ENCODE results near the gene LDOC1.
"Not testable (repeated sequence)": the region's sequence is repeated elsewhere in the genome, so short reads cannot be mapped to it uniquely, and the experiment has no call there.

LDOC1 gene

DNA sequence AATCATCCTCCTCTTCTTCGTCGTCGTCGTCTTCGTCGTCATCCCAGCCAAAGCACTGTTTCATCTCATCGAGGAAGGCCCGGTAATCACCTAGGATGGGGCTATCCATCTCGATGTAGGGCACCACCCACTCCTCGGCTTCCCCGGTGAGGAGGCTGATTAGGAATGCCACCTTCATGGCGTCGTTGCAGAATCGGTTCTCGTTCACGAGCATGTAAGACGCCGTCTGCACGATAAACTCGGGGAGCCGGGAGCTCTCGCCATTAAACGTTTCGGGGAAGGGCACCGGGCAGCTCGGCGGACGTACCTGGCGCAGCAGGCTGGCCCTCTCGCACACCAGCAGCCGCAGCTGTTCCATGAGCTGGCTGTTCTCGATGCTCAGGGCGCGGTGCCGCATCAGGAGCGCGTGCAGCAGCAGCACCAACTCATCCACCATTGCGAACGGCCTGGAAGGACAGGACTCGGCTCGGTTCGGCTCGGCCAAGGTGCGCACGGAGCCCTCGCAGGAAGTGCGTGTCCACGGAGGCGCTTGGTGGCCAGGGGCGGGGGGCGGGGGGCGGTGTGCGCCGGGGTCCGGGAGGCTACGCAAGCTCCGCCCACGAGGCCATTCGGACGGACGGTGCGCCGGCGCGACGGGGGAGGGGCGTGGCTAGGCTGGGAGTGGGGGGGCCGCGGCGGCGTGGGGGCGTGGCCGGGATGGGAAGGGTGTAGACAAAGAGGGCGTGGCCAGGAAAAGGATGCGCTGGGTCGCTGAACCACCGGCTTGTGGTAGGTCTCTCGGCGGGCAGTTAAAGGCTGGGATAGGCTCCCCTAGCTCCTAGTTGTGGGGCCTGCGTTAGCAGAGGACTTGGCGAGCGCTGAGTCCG is at the start of gene LDOC1:
LDOC1 (minus strand) TSS at position 544 of the 866 bp plus-strand sequence; CDS start at position 436, 108 bp downstream.
- DNase-seq: peak; percentile 90

GRCh38 chrX:141221611-141222010 is 44.7 kb upstream of the LDOC1 start:
- no peak for DNase-seq

- no peak for DNase-seq
These were observed 43.5 kb upstream of the LDOC1 start for GRCh38 chrX:141220342-141221008.

DNA sequence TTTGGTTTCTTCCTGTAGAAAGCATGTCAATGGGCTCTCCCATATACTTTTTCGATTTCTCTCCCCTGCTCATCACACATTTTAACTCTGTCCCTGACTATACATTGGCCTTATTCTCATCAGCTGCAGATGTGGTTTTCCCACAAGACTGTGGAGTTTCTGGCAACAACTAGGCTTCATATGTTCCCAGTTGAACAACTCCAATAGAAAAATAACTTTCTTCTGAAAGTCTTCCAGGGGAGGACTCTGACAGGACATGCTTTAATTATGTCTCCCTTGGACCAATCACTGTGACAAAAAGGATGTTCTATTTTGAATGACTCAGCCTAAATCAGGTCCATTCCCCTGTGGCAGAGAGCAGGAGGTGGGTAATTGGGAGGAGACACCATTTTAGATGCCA is 37.3 kb upstream of the LDOC1 start:
- no peak for DNase-seq

DNA sequence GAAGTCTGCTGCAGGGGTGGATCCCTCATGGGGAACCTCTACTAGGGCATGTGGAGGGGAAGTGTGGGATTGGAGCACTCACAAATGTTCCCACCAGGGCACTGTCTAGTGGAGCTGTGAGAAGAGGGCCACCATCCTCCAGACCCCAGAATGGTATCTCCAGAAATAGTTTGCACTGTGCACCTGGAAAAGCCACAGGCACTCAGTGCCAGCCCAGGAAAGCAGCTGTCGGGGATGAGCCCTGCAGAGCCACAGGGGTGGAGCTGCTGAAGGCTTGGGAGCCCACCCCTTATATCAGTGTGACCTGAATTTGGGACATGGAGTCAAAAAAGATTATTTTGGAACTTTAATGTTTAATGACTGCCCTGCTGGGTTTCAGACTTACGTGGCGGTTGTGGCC is 25.0 kb upstream of the LDOC1 start:
- DNase-seq: no peak

- DNase-seq: not testable (repeated sequence)
These were observed 11.6 kb upstream of the LDOC1 start for GRCh38 chrX:141188573-141188972.

DNA sequence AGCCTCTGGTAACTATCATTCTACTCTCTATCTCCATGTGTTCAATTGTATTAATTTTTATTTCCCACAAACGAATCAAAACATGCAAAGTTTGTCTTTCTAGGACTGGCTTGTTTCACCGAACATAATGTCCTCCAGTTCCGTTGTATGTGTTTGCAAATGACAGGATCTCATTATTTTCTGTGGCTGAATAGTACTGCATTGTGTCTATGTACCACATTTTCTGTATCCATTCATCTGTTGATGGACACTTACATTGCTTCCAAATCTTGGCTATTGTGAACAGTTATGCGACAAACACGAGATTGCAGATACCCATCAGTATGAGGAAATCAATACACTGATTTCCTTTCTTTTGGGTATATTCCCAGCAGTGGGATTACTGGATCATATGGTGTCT is 8.4 kb upstream of the LDOC1 start:
- DNase-seq: no peak

DNA sequence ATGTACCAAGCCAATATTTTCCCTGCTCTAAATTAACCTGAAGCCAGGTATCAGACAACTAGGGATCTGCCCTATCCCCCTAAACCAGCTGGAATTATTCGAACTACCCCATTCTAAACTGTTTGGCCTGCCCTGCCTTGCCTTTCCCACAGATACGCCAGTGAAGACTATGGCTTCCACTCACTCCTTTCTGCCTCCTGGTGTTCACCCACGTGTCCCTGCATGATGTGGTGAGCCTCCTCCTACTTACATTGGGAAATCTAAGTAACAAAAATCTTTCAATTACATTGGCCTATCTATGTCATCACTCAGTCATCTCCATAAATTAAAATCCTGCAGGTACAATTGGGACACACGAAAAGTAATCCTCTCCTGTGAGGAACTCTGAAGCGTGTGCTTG is 6.1 kb upstream of the LDOC1 start:
- no peak for DNase-seq

DNA sequence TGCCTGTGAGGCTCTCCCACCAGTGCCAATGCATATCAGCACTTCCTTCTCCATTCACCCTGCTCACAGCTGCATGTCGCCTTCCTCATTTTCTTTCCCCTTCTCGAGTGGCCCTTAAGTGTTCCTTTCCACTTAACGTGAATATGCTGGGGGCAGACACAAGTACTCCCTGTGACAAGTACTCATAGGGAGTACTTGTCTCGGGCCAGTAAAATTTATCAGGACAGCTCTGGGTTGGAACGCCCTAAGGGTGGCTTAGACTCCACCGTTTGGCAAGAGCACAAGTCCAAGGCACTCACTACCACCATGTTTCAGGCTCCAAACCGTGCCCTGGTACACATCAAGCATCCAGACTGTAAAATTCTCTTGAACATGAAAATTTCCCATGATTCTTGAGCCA is 3.9 kb upstream of the LDOC1 start:
- DNase-seq: no peak

DNA sequence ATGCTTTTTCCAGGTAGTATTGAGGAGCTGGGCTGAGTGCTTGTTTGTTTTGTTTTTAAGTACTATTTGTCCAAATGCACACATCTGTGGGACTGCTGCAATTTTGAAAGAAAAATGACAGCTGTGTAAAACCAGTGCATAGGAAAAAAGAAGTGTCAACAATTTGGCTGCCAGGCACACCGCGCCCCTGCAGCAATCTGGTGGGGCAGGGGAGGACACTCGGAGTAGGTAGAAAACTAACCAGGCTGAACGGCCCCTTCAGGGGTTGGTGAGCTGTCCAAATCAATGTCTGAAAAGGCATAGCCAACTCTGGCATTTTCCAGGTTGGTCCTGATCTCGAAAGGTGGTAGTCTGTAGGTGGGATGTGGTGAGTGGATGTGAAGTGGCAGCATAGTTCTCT is 1.1 kb downstream of the LDOC1 start:
- DNase-seq: no peak

DNA sequence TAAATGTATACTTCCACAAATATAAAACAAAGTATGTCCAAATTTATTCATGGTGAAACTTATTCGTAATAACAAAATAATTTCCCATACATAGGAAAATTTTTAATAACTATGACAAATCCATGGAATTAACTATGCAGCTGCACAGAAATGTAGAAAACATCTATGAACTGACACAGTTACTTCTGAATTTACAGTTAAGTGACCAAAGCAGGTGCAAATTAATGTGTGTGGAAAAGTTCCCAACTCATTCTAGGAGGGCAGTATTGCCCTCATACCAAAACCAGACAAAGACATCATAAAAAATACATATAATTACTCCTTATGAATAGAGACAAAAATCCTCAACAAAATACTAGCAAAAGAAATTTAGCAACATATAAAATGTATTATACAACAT is 12.5 kb downstream of the LDOC1 start:
- DNase-seq: no peak

DNA sequence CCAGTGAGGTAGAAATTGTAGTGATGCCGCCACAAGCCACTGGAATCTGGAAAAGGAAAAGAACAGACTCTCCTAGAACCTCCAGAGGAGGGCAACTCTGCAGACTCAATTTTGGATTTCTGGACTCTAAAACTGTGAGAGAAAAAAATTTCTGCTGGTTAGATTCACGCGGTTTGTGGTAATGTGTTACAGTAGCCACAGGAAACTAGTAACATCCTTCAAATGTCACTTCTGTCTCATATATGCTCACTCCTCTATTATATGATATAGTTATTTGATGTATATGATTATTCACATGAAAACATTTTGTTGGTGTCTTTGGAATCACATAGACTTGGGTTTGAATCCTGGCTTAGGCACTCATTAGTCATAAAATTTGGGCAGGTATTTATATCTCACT is 18.8 kb downstream of the LDOC1 start:
- no peak for DNase-seq

GRCh38 chrX:141155231-141155630 is 21.7 kb downstream of the LDOC1 start:
- DNase-seq: not testable (repeated sequence)

- DNase-seq: no peak
These were observed 34.0 kb downstream of the LDOC1 start for GRCh38 chrX:141142946-141143345.

DNA sequence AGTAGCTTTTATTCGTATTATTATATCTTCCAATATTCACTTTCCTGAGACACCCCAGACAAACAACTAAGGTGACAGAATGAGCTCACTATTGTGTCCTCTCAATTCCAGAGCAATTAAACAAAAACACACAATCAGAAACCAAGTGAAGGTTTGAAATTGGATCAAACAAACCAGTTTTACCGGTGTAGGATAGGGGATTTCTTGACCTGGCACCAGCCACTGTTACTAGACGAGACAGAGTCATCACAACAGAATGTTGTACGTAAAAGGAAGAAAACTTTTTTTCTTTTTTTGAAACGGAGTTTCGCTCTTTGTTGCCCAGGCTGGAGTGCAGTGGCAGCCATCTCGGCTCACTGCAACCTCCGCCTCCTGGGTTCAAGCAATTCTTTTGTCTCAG is 43.7 kb downstream of the LDOC1 start:
- DNase-seq: no peak

DNA sequence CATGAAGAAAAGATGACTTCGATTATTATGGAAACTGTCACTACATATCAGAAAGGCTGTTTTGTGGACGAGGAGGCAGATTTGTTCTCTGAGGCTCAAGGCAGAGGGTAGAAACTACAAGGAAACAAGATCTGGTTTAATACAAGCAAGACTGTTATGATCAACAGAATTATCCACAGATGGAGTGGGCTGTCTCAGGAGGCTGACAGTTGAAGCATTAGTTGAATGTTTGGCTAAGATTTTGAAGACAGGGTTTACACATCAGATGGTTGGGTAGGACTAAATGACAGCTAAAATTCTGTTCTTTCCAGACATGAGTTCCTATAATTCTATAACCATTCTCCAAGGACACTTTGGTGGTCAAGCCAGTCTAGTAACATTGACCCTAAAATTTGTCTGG is 49.8 kb downstream of the LDOC1 start:
- no peak for DNase-seq

Measured in islet precursor cell (in vitro differentiated cells).